ENCODE data around the gene PRKCH. TPM values are rescaled to one million over a fixed set of nuclear protein-coding genes. Genes with fewer than 3 reads are reported as not detected.

PRKCH gene
- total and polyA plus RNA-seq, 9 of the 15 experiments (the other 6 are each of a cell fraction or from before 2014, with no cell fraction given) = 0.61 to 4.4 (median 4.0) TPM

DNA sequence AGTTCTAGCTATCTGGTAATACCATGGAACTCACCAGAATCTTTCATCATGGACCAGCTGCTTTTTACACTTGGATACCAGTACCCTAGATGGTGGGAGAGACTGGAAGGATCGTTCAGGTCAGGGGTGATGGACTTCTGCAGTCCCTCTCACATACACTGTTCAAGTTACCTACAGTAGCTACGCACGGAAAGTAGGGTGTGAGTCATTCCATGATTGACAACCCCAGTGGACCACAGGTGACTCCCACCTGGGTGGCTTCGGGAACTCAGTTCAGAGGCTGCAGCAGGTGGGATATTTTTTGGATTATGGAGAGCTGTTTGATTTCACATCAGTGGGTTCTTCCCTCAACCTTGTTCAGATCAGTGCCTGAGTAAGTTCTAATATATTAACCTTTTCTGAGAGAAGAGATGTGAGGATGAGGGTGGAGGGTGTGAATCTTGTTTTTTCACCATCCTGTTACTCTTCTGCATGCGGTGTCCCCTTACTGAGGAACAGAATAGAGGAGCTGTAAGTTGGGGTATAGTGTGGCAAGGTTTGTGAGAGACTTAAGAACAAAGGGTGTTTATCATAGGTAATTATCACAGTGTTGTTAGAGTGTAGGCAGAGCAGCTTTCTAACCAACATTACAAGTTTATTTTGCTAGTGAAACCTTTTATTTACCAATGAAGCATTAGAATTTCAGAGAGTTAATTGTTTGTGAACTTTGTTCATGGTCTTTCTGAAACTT lies 39.6 kb downstream of the PRKCH start:
- Histone ChIP-seq H2AFZ (ENCODE audit: low read depth, low read length) (no peak overlapping the region), H3K9ac (ENCODE audit: insufficient read depth in 1 of 2, low read depth in 2 of 2, low read length in 2 of 2) (no peak overlapping the region), H3K4me3 (no peak overlapping the region), H3K9me1 (ENCODE audit: control insufficient read depth, insufficient read depth, low read length) (no peaks in the 10 kb centered on the region), H3K4me1 (replicated peaks in 1 of 2; ENCODE audit: control insufficient read depth in 2 of 2, insufficient read depth in 2 of 2, low read length in 2 of 2) (no peaks in the 10 kb centered on the region), H3K4me2 (ENCODE audit: insufficient read depth, low read length) (no peak overlapping the region), H3K27ac (ENCODE audit: extremely low read depth, low read depth, low read length) (no peak overlapping the region), H3K36me3 (ENCODE audit: control insufficient read depth, insufficient read depth, low read length) (no peaks in the 10 kb centered on the region), H3K27me3 (ENCODE audit: control insufficient read depth in 2 of 2, insufficient read depth in 2 of 2, low read length in 2 of 2) (no peaks in the 10 kb centered on the region), H3K79me2 (ENCODE audit: control insufficient read depth, insufficient read depth, low read length) (no peaks in the 10 kb centered on the region), H4K20me1 (replicated peaks; ENCODE audit: control insufficient read depth, insufficient read depth, low read length) (no peaks in the 10 kb centered on the region), H3K9me3 (replicated peaks; ENCODE audit: control insufficient read depth, insufficient read depth, low read depth, low read length) (no peaks in the 10 kb centered on the region)
- POLR2A ChIA-PET = interaction anchor here (0.6 kb wide), 1 partner anchor 10 kb away, joined by 3 read pairs; no protein-coding TSS in a partner anchor
- ATAC-seq (no peak), DNase-seq (ENCODE audit: extremely low read depth in 1 of 4, low spot score in 3 of 4) (no peak), FAIRE-seq (no peak)
- CTCF ChIA-PET (ENCODE audit: low intra/inter-chr PET ratio) = no interaction called here
- WGBS (ENCODE audit: insufficient coverage, low coverage, missing lambda C conversion rate) = 16% methylated on average over 5 of the region's 5 CpGs
- BruUV-seq (replicated peaks) = no TSS peak
- intact Hi-C loops (cut with micrococcal nuclease) = no loop called here
- in situ Hi-C loops (cut with MboI) = no loop called here
- TF ChIP-seq EWSR1 (IDR thresholded peaks at IDR 0.05; ENCODE audit: borderline replicate concordance, low read depth, partially characterized antibody) (no peak), ZNF224 (CRISPR knock-in tag; IDR thresholded peaks at IDR 0.05) (no peak), SMAD4 (CRISPR knock-in tag; conservative IDR thresholded peaks at IDR 0.05) (no peak), TEAD2 (tag; IDR thresholded peaks at IDR 0.05) (no peak), NFATC3 (IDR thresholded peaks at IDR 0.05) (no peak), GATAD2A (IDR thresholded peaks at IDR 0.05) (no peak), TBP (optimal IDR thresholded peaks at IDR 0.05; ENCODE audit: low read depth, low read length) (no peak), ATF1 (CRISPR knock-in tag; IDR thresholded peaks at IDR 0.05) (no peak), ATF1 (tag; IDR thresholded peaks at IDR 0.05) (no peak), PHTF2 (CRISPR knock-in tag; IDR thresholded peaks at IDR 0.05) (no peak), NELFE (IDR thresholded peaks at IDR 0.05; ENCODE audit: insufficient read depth, insufficient read length) (no peak), HLTF (IDR thresholded peaks at IDR 0.05) (no peak), ZNF551 (CRISPR knock-in tag; IDR thresholded peaks at IDR 0.05) (no peak), CBX2 (IDR thresholded peaks at IDR 0.05; ENCODE audit: insufficient read depth, low read length, poor library complexity, severe bottlenecking) (no peak), POLR2G (IDR thresholded peaks at IDR 0.05; ENCODE audit: low read depth, low read length) (no peak)
- TF ChIP-seq, protein P1, sequence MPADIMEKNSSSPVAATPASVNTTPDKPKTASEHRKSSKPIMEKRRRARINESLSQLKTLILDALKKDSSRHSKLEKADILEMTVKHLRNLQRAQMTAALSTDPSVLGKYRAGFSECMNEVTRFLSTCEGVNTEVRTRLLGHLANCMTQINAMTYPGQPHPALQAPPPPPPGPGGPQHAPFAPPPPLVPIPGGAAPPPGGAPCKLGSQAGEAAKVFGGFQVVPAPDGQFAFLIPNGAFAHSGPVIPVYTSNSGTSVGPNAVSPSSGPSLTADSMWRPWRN (IDR thresholded peaks at IDR 0.05; ENCODE audit: low read depth) = no peak
